22Rv1 (cell line): Measurements from ENCODE around the gene CCDC57.
A peak's percentile ranks its signal among the peaks of the same experiment; 100 is the strongest.

Source experiments
- H3K27ac ChIP-seq: fragments of 450-650 bp; 2 replicates; pipeline ENCODE4 v1.5.1; 2017
- CTCF ChIP-seq: fragments of 450-650 bp; IDR thresholded peaks from 2 replicates; pipeline ENCODE4 v1.5.1; 2017; ENCODE audit warnings: mild to moderate bottlenecking
- ZFX ChIP-seq: fragments of 450-650 bp; IDR thresholded peaks from 2 replicates; pipeline ENCODE4 v1.6.1; 2017; ENCODE audit warnings: antibody characterized with exemption, borderline replicate concordance

Gene CCDC57

GRCh38 chr17:82247856-82248671, 35.4 kb upstream of the CCDC57 start:
- TF ChIP-seq CTCF = no peak
- TF ChIP-seq ZFX = no peak
- no peak overlapping the region for H3K27ac ChIP-seq

GRCh38 chr17:82247182-82247823, 34.7 kb upstream of the CCDC57 start:
- H3K27ac ChIP-seq = peak overlapping the region; percentile 27; the same call in 1 of the 2 replicates
- TF ChIP-seq CTCF (no peak), ZFX (no peak)

- no peak for TF ChIP-seq ZFX
- no peak for TF ChIP-seq CTCF
- H3K27ac ChIP-seq = peak overlapping the region; percentile 27; the same call in 1 of the 2 replicates
These were observed 33.9 kb upstream of the CCDC57 start for GRCh38 chr17:82246365-82247181.

DNA sequence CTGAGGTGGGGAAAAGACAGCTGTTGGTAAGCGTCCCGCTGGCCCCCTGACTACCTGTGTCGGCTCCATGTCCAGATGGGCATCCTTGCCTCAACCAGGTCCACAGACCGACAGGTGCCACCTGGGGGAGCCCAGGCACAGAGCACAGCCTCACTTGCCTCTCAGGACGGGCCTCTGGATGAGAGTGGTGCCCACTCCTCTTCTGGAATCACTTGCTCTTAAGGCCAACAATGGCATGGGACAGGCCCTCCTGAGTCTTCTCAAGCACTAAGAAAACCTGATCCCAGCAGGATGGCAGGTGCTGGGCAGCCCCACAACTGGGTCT, 33.4 kb upstream of the CCDC57 start:
- no peak overlapping the region for H3K27ac ChIP-seq
- TF ChIP-seq ZFX (no peak), CTCF (no peak)

DNA sequence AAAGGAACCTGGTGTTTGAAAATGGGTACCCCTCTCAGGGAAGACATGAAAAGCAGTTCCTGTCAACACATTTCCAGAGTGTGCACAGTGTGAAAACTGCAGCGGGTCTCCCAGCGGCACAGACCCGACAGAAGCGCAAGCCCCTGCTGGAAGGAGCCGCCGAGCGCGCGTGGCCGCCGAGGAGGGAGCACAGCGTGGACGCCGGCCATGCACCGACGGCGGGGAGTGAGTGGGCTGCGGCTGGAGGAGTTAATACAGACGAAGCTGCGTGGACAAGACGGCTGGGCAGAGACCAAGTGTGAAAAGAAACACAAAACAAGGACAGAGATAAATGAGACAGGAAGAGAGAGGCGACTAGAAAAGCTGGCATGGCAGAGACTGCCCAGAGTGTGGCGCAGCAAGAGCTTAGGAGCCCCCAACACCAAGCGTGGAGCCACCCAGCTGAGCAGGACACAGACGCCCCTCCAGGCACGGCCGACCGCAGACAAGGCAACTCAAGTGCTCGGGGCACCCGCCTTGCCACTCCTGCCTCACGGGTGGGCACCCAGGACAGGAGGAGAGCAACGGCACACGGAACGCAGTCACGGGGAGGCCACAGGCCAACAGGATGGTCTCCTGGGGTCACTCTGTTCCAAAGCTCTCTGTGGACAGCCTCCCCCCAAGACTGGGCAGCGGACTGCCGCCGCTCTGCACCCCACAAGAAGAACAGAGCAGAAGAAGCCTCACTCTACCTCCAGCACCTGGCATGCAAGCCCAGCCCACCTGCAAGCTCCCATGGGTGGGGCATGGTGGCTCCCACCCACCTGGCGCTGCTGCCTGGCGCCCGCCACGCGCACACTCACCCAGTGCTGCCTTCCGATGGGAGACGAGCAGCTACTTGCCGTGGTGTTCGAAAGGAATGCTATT, 32.7 kb upstream of the CCDC57 start:
- no peak for TF ChIP-seq ZFX
- TF ChIP-seq CTCF = no peak
- H3K27ac ChIP-seq = no peak overlapping the region

DNA sequence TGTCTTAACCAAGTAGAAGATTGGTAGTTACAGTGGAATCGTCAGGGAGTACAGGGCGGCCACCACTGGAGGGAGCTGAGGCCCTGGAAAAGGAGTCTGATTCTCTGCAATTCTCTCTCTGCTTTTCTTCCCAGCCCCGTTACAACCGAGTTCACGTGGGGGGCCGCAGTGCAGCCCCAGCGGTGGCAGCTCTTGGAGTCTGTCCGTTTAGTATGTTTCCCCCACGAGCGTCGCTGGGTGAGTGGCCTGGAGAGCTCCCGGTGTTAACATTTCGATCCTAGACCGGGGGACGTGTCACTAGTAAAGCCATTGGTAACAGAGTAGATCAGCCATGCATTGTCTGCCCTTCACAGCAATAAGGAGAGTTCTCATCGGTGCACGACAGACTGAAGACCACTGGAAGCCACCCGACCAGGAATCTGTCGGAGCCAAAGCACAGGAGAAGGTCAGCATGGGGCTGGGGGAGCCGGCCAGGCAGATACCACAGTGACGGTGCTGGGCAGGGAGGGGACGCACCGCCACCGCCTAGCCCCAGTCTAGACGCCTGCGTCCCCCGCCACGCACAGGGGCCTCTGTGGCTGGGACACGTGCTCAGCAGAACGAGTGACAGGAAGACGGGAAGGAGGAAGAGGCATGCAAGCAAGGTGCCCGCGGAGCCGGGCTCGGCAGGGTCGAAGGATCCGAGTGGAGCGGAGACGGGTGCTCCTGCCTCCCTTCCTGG, 31.9 kb upstream of the CCDC57 start:
- 0 out of 2 replicates have a peak overlapping the region, but pooled peaks have one; percentile 8 for H3K27ac ChIP-seq
- peak; percentile 54 for TF ChIP-seq CTCF
- TF ChIP-seq ZFX = no peak
